Activated naive CD4-positive, alpha-beta T cell treated with anti-CD3 and anti-CD28 coated beads, Interleukin-2, amount 50 U/mL, for 24 hours (primary cell): ENCODE data around the gene CHST4.
"Not testable (repeated sequence)": the region's sequence is repeated elsewhere in the genome, so short reads cannot be mapped to it uniquely, and the experiment has no call there.

Experiments
- H3K27ac Mint-ChIP-seq: one replicate; pipeline ENCODE4 v1.8.0; 2021; ENCODE audit warnings: mild to moderate bottlenecking, mixed read lengths
- H3K27me3 Mint-ChIP-seq: one replicate; pipeline ENCODE4 v1.8.0; 2021; ENCODE audit warnings: mixed read lengths
- H3K36me3 Mint-ChIP-seq: one replicate; pipeline ENCODE4 v1.8.0; 2021; ENCODE audit warnings: mixed read lengths
- H3K4me1 Mint-ChIP-seq: one replicate; pipeline ENCODE4 v1.8.0; 2021; ENCODE audit warnings: mixed read lengths
- H3K4me3 Mint-ChIP-seq: one replicate; pipeline ENCODE4 v1.8.0; 2021; ENCODE audit warnings: mild to moderate bottlenecking, mixed read lengths
- H3K9me3 Mint-ChIP-seq: one replicate; pipeline ENCODE4 v1.8.0; 2021; ENCODE audit warnings: mixed read lengths

Gene CHST4

DNA sequence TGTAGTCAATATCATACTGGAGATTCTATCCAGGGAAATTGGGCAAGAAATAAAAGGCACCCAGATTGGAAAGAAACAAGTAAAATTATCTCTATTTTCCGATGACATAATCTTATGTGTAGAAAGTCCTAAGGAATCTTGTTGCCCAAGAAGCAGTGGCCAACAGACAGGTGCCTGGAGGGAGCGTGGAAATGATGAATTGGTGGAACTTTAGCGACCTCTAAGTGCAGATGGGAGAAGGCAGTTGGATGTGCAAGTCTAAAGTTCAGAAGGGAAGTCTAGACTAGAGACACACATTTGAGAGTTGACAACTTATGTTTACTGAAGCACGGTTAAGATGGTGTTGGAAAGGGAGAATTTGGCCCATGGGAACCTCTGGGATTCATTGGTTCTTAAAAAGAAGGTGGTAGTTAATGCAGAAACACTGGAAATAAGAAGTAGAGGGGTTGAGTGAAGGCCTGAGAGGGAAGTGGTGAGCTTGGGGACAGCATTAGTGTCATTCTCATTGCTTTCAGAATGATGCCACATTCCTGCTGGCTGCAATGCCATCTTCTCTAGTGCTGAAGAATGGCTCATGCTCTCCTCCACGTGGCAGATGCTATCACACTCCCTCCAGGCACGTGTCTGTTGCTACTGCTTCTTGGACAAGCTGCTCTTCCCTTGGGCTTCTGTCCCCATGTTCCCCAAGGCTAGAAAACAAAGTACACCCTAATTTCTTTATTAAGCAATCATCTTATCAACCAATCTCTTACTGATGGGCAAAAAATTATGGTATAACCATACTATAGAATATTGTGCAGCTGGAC is 26.7 kb downstream of the CHST4 start:
- no peaks in the 10 kb centered on the region for H3K9me3 Mint-ChIP-seq
- no peaks in the 10 kb centered on the region for H3K27me3 Mint-ChIP-seq
- H3K4me3 Mint-ChIP-seq, result no peak overlapping the region
- no peak overlapping the region for H3K27ac Mint-ChIP-seq
- peaks cover 1% of the 10 kb centered on the region for H3K36me3 Mint-ChIP-seq
- H3K4me1 Mint-ChIP-seq, result no peaks in the 10 kb centered on the region

GRCh38 chr16:71555230-71555891 is 29.1 kb downstream of the CHST4 start:
- Mint-ChIP-seq H3K27me3 (no peaks in the 10 kb centered on the region), H3K36me3 (peaks cover 1% of the 10 kb centered on the region), H3K9me3 (no peaks in the 10 kb centered on the region), H3K4me1 (no peaks in the 10 kb centered on the region), H3K27ac (no peak overlapping the region), H3K4me3 (no peak overlapping the region)

GRCh38 chr16:71557299-71557698 is 31.1 kb downstream of the CHST4 start:
- Mint-ChIP-seq H3K4me1 (no peaks in the 10 kb centered on the region), H3K9me3 (no peaks in the 10 kb centered on the region), H3K36me3 (peaks cover 1% of the 10 kb centered on the region), H3K4me3 (no peak overlapping the region), H3K27me3 (no peaks in the 10 kb centered on the region), H3K27ac (no peak overlapping the region)

DNA sequence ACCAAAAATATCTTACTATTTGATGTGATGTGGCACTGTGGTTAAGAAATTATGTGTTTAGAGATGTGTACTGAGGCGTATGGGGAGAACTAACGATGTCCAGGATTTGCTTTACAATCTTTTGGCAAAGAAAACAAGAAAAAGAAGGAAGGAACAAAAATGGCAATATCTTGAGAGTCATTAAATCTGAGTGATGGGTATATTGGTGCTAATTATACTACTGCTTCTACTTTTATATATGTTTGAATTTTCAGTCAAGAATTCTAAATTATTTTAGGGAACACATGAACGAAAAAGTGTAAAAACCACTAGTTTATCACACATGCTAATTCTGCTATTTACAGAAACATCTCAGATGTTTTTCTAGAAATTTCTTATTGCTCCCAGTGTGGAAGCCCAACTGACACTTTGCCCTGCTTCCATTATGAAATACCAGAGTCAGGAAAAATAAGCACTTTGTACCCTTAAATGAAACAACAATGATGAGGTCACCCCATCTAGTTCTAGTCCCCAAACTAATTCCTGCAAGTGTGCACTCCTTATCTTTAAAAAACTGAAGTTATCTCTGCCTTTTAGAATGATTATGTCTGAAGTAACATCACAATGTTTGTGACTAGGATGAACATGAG is 31.8 kb downstream of the CHST4 start:
- no peaks in the 10 kb centered on the region for H3K9me3 Mint-ChIP-seq

GRCh38 chr16:71559855-71560254 is 33.6 kb downstream of the CHST4 start:
- Mint-ChIP-seq H3K36me3 (no peaks in the 10 kb centered on the region), H3K27ac (no peak overlapping the region), H3K4me3 (no peak overlapping the region), H3K4me1 (peaks cover 6% of the 10 kb centered on the region), H3K9me3 (no peaks in the 10 kb centered on the region), H3K27me3 (no peaks in the 10 kb centered on the region)

More for the DNA sequence above, 31.8 kb downstream of the CHST4 start:
- H3K36me3 Mint-ChIP-seq, result no peaks in the 10 kb centered on the region
- no peak overlapping the region for H3K27ac Mint-ChIP-seq
- H3K4me1 Mint-ChIP-seq, result no peaks in the 10 kb centered on the region
- H3K4me3 Mint-ChIP-seq, result no peak overlapping the region
- no peaks in the 10 kb centered on the region for H3K27me3 Mint-ChIP-seq

DNA sequence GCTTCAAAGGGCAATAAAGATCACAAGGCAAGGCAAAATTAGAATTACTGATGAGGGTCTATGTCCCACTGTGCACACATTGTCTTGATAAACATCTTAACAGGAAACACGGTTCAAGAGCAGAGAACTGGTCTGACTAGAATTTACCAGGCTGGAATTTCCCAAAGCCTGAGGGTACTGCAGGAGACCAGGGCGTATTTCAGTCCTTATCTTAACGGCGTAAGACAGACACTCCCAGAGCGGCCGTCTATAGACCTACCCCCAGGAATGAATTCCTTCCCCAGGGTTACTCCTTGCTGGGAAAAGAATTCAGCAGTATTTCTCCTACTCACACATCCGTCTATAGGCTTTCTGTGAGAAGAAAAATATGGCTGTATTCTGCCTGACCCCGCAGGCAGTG is 35.7 kb downstream of the CHST4 start:
- peaks cover 15% of the 10 kb centered on the region for H3K4me1 Mint-ChIP-seq
- not testable (repeated sequence) for H3K36me3 Mint-ChIP-seq, H3K9me3 Mint-ChIP-seq, H3K27ac Mint-ChIP-seq, H3K4me3 Mint-ChIP-seq, H3K27me3 Mint-ChIP-seq

GRCh38 chr16:71562552-71562951 is 36.3 kb downstream of the CHST4 start:
- Mint-ChIP-seq H3K4me3 (no peak overlapping the region), H3K36me3 (no peaks in the 10 kb centered on the region), H3K27me3 (no peaks in the 10 kb centered on the region), H3K4me1 (peaks cover 15% of the 10 kb centered on the region), H3K27ac (no peak overlapping the region), H3K9me3 (no peaks in the 10 kb centered on the region)

GRCh38 chr16:71564335-71564967 is 38.2 kb downstream of the CHST4 start:
- H3K27ac Mint-ChIP-seq, result peak overlapping the region; percentile 98
- H3K4me1 Mint-ChIP-seq, result peaks cover 15% of the 10 kb centered on the region
- no peaks in the 10 kb centered on the region for H3K9me3 Mint-ChIP-seq

DNA sequence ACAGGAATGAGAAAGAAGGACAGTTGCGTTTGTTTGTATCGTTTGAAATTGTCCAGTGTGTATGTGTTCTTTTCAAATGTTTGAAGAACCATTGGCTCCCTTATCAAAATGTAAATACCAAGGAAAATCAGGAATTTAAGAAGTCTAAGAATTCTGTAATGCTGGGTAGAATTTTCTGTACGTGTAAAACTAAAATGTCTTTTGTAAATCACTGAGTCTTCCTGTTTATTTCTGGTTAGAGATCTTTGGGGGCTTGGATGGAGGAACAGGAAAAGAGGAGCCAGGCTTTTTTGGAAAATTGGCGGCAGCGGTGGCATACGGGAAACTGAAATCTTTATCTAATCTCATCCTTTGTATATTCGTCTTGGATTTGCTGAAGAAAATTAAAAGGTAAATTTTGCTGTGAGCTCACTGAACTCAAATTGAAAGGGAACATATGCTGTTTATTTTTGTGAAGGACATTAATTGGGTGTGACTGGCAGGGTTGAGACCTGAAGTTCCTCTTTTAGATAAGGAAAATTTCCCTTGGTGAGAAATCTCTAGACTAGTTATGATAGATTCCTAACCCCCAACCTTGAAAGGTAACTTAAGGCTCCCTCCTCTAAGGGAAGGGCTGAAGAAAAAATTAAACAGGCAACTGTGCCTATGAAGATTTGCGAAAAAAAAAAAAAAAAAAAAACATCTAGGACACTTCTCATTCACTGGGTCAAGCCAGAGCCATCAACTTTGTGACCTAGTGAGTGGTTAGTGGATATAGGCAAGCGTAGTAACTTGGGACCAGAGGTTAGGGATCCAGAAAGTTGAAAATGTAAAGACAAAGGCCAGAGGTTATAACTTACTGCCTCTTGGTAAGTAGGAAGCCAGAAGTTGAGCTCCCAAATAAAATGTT is 39.8 kb downstream of the CHST4 start:
- Mint-ChIP-seq H3K4me3 (peak overlapping the region; percentile 96), H3K36me3 (no peaks in the 10 kb centered on the region), H3K4me1 (peaks cover 15% of the 10 kb centered on the region), H3K9me3 (no peaks in the 10 kb centered on the region), H3K27me3 (peaks cover 2% of the 10 kb centered on the region), H3K27ac (peak overlapping the region; percentile 98)

More at GRCh38 chr16:71564335-71564967, 38.2 kb downstream of the CHST4 start:
- peak overlapping the region; percentile 96 for H3K4me3 Mint-ChIP-seq
- no peaks in the 10 kb centered on the region for H3K36me3 Mint-ChIP-seq
- no peaks in the 10 kb centered on the region for H3K27me3 Mint-ChIP-seq

GRCh38 chr16:71567931-71568330 is 41.7 kb downstream of the CHST4 start:
- peaks cover 15% of the 10 kb centered on the region for H3K4me1 Mint-ChIP-seq
- no peaks in the 10 kb centered on the region for H3K9me3 Mint-ChIP-seq
- H3K27me3 Mint-ChIP-seq, result peaks cover 2% of the 10 kb centered on the region
- H3K36me3 Mint-ChIP-seq, result no peaks in the 10 kb centered on the region
- no peak overlapping the region for H3K4me3 Mint-ChIP-seq
- no peak overlapping the region for H3K27ac Mint-ChIP-seq

DNA sequence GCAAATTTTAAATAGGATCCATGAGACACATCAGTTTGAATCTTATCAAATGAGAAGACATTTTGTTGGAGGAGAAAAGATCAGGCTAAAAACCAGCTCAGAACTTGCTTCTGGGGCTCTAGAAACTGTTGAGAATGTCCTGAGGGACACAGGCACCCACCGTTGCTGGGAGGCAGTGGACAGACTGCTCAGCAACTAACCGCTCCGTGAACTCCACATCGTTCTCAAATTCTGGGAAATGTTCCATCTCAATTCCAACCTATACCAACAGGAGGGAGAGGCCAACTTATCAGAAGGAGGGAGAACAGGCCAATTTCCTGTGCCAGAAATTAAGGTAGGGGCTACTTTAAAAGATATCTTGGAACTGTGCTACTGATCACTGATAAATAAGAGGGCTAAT is 42.3 kb downstream of the CHST4 start:
- no peak overlapping the region for H3K4me3 Mint-ChIP-seq
- H3K27ac Mint-ChIP-seq, result no peak overlapping the region

GRCh38 chr16:71569621-71570020 is 43.4 kb downstream of the CHST4 start:
- Mint-ChIP-seq H3K4me1 (peaks cover 9% of the 10 kb centered on the region), H3K9me3 (no peaks in the 10 kb centered on the region), H3K36me3 (no peaks in the 10 kb centered on the region), H3K4me3 (no peak overlapping the region), H3K27ac (no peak overlapping the region), H3K27me3 (peaks cover 2% of the 10 kb centered on the region)

More for the DNA sequence above, 42.3 kb downstream of the CHST4 start:
- Mint-ChIP-seq H3K36me3 (no peaks in the 10 kb centered on the region), H3K9me3 (no peaks in the 10 kb centered on the region), H3K4me1 (peaks cover 15% of the 10 kb centered on the region), H3K27me3 (peaks cover 2% of the 10 kb centered on the region)

- Mint-ChIP-seq H3K4me3 (no peak overlapping the region), H3K36me3 (no peaks in the 10 kb centered on the region), H3K4me1 (peaks cover 9% of the 10 kb centered on the region), H3K27me3 (peaks cover 2% of the 10 kb centered on the region), H3K9me3 (no peaks in the 10 kb centered on the region), H3K27ac (no peak overlapping the region)
Observed at GRCh38 chr16:71570144-71570543, 43.9 kb downstream of the CHST4 start.

DNA sequence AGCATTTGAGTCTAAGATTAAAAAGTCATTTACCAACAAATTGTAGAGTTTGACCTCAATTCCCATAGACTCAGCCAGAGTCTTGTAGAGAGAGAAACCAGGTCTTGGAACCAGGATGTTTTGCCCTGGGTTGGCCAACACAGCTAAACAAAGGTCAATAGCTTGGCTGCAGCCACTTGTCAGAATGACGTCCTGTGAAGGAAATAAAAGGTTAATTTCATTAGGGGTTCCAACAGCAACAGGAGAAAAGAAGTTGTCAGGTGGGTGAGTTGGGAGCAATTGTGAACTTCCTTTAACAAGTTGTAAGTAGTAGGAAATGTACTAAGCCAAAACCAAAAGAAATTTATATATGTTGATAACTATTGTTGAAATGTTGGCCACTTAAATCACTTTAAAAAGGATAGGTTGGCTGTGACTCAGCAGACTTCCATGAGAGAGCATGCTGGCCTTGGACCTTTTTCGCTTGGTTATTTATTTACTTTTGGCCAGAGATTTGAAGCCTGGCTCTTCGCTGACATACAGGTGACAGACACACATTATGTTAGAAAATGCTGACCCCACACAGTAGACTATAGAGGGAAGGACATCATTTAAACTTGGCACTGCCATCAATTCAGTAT is 46.4 kb downstream of the CHST4 start:
- no peaks in the 10 kb centered on the region for H3K36me3 Mint-ChIP-seq
- H3K4me1 Mint-ChIP-seq, result no peaks in the 10 kb centered on the region
- H3K27ac Mint-ChIP-seq, result no peak overlapping the region
- peaks cover 4% of the 10 kb centered on the region for H3K27me3 Mint-ChIP-seq
- H3K9me3 Mint-ChIP-seq, result no peaks in the 10 kb centered on the region
- H3K4me3 Mint-ChIP-seq, result no peak overlapping the region
